Type B pancreatic cell (in vitro differentiated cells): ENCODE results near the gene IKZF5. TPM values are rescaled to one million over a fixed set of nuclear protein-coding genes. Genes with fewer than 3 reads are reported as not detected.

Experiments used
- DNase-seq: peaks from one replicate; pipeline ENCODE4 v3.0.0; 2021; ENCODE audit warnings: mixed read lengths; ENCODE audit not compliant: unreplicated experiment; ENCODE audit errors: extremely low spot score
- H3K27ac Mint-ChIP-seq: 2 replicates; pipeline ENCODE4 v1.8.0; 2021; ENCODE audit warnings: mild to moderate bottlenecking, mixed read lengths
- H3K27me3 Mint-ChIP-seq: 2 replicates; pipeline ENCODE4 v1.8.0; 2021; ENCODE audit warnings: mixed read lengths
- H3K36me3 Mint-ChIP-seq: 2 replicates; pipeline ENCODE4 v1.8.0; 2021; ENCODE audit warnings: mixed read lengths
- H3K4me1 Mint-ChIP-seq: one replicate; pipeline ENCODE4 v1.8.0; 2021; ENCODE audit warnings: mixed read lengths; ENCODE audit not compliant: unreplicated experiment
- H3K4me3 Mint-ChIP-seq: 2 replicates; pipeline ENCODE4 v1.8.0; 2021; ENCODE audit warnings: mild to moderate bottlenecking, mixed read lengths
- H3K9me3 Mint-ChIP-seq: 2 replicates; pipeline ENCODE4 v1.8.0; 2021; ENCODE audit warnings: mixed read lengths
- CTCF ChIP-seq: fragments of 200-600 bp; sonication (generic); conservative IDR thresholded peaks from 2 replicates; pipeline ENCODE4 v1.5.0; 2021; ENCODE audit warnings: antibody characterized with exemption, mild to moderate bottlenecking
- total RNA-seq: library from RNA; stranded (reverse); gene quantifications from 2 replicates; pipeline ENCODE4 v1.2.1, GENCODE V29; 2021; ENCODE audit warnings: low replicate concordance

Gene IKZF5
- total RNA-seq, 1 donor from 2014 or later = 12.0 TPM

DNA sequence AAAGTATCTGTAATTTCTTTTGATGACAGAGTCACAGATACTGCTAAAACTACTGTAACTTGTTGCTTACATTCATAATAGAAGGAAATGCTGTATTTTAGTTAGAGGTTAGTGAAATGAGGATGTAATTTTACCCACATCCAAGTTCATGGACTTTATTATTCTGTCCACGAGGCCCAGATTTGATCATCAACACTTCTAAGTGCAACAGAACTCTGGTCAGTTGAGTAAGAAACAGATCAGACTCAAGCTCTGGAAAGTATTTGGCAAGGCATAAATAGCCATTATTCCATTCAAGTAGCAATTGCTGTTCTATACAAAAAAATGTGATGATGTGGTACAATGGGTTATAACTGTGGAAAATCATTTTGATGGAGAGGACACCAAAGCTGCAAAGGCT lies 22.5 kb upstream of the IKZF5 start:
- DNase-seq = no peak
- Mint-ChIP-seq H3K27me3 (no peaks in the 10 kb centered on the region), H3K9me3 (no peaks in the 10 kb centered on the region), H3K27ac (no peak overlapping the region), H3K4me1 (no peaks in the 10 kb centered on the region), H3K36me3 (peaks cover 10% of the 10 kb centered on the region), H3K4me3 (no peak overlapping the region)
- TF ChIP-seq CTCF = no peak

DNA sequence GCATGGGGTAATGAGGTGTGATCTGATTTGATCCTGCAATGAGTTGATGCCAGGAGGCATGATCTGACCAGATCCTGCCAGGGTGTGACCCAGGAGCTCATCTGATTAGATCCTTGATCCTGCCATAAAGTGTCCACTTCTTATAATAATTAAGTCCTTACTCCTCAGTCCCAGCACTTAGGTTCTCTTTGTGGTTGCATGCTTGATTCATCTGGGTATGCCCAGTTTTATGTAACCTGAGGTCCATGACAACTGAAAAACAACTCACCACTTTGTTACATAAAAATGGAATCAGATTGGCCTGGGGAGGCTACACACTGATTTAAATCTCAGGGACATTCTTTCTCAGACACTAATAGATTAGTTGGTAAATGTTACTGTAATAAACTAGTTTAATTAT lies 19.3 kb upstream of the IKZF5 start:
- H3K4me1 Mint-ChIP-seq = no peaks in the 10 kb centered on the region
- no peak overlapping the region for H3K27ac Mint-ChIP-seq
- no peaks in the 10 kb centered on the region for H3K27me3 Mint-ChIP-seq
- H3K9me3 Mint-ChIP-seq = no peaks in the 10 kb centered on the region
- DNase-seq = no peak
- no peak for TF ChIP-seq CTCF
- peaks cover 5% of the 10 kb centered on the region for H3K36me3 Mint-ChIP-seq
- no peak overlapping the region for H3K4me3 Mint-ChIP-seq

DNA sequence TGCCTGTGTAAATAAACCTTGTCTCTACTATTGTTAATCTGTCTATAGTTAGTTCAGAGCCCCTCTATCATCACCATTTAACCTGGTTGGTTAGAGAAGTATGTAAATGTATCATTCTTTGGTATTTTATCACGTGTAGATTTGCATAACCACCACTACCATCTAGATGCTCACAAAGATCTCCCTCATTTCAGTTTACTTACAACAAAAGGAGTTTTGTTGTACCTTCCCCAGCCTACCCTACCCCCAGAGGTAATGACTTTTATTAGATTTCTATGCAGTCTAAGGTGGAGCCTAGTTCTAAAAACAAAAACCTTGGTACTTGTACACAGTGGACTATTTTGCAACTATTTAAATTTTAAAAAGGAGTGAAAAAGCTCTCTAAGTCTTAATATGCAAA lies 17.7 kb upstream of the IKZF5 start:
- no peak for DNase-seq
- H3K36me3 Mint-ChIP-seq = peaks cover 5% of the 10 kb centered on the region
- H3K4me3 Mint-ChIP-seq = no peak overlapping the region
- no peak for TF ChIP-seq CTCF
- no peaks in the 10 kb centered on the region for H3K9me3 Mint-ChIP-seq
- no peak overlapping the region for H3K27ac Mint-ChIP-seq
- no peaks in the 10 kb centered on the region for H3K4me1 Mint-ChIP-seq
- H3K27me3 Mint-ChIP-seq = no peaks in the 10 kb centered on the region

- no peak for TF ChIP-seq CTCF
- no peak for DNase-seq
- Mint-ChIP-seq H3K27me3 (no peaks in the 10 kb centered on the region), H3K36me3 (peaks cover 3% of the 10 kb centered on the region), H3K4me1 (no peaks in the 10 kb centered on the region), H3K9me3 (no peaks in the 10 kb centered on the region), H3K27ac (no peak overlapping the region), H3K4me3 (no peak overlapping the region)
These were observed 15.9 kb upstream of the IKZF5 start for GRCh38 chr10:123024540-123024939.

GRCh38 chr10:123021517-123021916 lies 12.9 kb upstream of the IKZF5 start:
- no peak overlapping the region for H3K4me3 Mint-ChIP-seq
- no peak overlapping the region for H3K27ac Mint-ChIP-seq
- no peaks in the 10 kb centered on the region for H3K36me3 Mint-ChIP-seq
- no peak for DNase-seq
- TF ChIP-seq CTCF = peak; percentile 43
- no peaks in the 10 kb centered on the region for H3K4me1 Mint-ChIP-seq
- H3K9me3 Mint-ChIP-seq = no peaks in the 10 kb centered on the region
- no peaks in the 10 kb centered on the region for H3K27me3 Mint-ChIP-seq
